ENCODE measurements around the gene SYNPO.

Gene SYNPO, protein sequence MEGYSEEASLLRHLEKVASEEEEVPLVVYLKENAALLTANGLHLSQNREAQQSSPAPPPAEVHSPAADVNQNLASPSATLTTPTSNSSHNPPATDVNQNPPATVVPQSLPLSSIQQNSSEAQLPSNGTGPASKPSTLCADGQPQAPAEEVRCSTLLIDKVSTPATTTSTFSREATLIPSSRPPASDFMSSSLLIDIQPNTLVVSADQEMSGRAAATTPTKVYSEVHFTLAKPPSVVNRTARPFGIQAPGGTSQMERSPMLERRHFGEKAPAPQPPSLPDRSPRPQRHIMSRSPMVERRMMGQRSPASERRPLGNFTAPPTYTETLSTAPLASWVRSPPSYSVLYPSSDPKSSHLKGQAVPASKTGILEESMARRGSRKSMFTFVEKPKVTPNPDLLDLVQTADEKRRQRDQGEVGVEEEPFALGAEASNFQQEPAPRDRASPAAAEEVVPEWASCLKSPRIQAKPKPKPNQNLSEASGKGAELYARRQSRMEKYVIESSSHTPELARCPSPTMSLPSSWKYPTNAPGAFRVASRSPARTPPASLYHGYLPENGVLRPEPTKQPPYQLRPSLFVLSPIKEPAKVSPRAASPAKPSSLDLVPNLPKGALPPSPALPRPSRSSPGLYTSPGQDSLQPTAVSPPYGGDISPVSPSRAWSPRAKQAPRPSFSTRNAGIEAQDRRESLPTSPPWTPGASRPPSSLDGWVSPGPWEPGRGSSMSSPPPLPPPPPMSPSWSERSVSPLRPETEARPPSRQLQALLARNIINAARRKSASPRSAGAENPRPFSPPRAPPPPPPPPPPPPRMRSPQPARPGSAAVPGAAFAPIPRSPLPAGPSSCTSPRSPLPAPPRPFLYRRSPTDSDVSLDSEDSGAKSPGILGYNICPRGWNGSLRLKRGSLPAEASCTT

DNA sequence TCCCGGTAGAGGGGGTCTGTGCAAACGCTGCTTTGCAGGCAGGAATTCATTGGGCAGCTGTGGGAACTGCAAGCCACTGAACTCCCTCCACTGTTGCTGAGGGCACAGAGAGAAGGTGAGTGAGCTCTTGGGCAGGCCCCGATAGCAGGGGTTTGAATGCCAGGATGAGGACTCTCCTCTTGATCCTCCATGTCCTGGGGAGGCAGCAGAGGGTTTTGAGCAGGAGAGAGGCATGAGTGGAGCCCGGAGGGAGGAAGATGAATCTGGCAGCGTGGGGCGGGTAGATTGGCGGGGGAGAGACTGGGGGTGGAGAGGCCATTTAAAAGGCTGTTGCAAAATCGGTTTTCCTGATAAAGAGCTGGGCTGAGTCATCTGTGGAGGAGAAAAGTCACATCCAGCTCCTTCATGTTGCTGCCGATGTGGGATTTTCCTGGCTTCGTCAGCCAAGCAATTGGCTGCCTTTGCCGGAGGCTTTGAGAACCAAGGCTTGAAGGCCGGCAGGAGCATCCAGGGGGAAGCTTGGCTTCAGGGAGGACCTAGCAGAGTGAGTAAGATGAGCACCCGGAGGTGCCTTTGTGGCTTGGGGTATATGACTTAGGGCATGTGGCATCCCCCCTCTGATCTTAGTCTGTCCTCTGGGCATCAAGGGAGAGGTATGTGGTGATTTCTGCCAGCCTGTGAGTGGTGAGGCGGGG lies at the start of gene SYNPO:
SYNPO (plus strand) TSS at position 350 of the 695 bp plus-strand sequence. CDS start 7,616 bp downstream, outside the sequence.
- peak in 1 of 2 donors; percentile 18 for DNase-seq

DNA sequence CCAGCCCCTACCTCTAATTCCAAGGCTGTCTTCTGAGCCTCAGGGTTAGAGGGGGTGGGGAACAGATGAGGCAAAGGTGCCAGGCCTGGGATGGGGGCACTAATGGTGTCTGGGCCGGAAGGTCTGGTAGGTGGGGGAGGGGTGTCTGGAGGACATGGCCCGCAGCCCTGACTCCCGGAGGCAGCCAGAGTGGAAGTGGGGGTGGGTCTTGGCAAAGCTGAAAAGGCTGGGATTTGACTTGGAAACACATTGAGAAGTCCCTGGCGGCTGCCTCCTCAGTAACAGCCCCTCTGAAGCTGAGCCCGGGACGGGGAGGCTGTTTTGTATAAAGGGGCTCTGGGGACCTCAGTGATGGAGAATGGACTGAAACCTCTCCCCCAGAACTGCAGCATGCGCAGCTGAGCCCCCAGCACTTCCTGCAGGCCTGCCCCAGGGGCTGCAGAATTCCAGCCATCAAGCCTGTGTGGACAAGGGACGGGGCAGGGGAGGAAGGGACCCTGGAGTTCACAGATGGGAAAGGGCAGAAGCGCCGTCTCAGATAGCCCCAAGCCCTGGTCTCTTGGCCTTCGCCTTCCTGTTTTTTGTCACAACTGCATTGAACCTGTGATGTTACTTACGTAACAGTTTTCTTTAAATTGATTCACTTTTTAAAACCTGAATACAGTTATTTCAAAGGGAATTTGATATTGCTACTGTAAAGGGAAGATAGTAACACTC lies 49.3 kb upstream of the SYNPO start:
- DNase-seq: no peak

DNA sequence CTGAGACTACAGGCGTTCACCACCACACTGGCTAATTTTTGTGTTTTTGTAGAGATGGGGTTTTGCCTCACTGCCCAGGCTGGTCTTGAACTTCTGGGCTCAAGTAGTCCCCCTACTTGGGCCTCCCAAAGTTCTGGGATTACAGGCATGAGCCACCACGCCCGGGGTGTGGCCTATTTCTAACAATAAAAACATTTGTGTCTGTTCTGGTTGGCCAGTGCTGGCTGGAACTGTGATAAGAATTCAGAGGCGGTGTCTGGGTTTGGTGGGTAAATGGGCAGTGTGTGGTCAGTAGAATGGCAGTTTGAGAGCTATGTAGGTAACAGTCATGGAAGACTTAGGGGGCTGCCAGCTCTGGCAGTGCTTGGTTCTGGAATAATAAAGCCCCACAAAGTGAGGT lies 46.9 kb upstream of the SYNPO start:
- DNase-seq: no peak

DNA sequence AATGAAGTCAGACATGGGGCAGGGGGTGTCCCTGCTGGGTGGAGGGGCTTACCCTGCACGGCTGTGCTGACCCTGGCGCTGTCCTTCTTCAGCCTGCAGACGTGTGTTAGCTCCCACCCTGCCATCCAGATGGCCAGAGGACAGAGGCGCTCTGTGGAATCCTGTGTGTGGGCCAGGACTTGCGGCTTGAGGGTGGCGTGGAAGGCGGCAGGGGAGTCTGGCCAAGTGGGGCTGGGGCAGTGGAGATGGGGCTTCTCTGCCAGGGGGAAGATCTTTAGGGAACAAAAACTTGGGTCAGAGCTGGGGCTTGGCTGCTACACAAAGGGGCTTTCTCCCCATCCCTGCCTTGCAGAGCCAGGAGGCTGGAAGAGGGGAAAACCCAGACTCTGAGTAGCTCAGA lies 46.5 kb upstream of the SYNPO start:
- no peak for DNase-seq

DNA sequence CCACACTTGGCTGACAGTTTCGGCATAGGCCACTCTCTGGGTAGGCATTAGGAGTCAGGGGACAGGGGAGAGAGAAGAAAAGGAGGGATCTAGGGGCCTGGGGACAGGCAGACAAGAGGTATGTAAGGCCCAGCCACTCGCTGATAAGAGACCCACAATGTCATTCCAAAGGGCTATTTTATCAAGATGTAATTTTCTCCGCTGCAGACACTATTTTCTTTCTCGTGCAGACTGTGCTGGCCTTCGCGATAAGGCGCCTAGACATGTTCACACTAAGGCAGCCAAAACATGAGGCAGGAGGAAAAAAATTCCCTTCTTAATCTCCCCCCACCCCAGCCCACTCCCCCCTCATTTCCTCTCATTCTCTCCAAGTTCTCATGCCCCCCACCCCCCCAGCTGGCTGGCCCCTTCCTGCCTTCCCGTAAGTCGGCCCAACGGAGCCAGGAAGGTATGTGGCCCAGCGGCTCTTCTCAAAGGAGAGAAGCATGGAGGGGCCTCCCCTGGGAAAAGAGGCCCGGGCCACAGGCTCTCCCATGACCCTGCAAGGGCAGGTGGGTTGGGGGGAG lies 44.9 kb upstream of the SYNPO start:
- DNase-seq: no peak

DNA sequence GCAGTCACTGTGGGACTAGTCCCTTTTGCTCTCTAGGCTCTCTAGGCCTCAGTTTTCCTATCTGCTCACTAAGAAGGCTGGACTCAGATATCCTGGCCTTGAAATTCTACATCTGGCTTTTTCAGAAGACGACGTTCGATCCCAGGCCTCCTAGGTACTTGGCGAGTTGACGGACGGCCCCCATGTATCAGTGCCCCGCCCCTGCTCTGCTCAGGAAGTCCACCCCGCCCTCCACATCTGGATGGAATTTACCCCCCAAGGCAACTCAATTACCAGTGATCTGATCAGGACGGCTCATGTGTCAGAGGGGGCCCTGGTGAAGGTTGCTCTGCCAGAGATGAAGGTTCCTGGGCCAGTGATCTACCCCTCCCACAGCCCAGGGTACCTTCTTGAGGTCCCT lies 44.1 kb upstream of the SYNPO start:
- no peak for DNase-seq

DNA sequence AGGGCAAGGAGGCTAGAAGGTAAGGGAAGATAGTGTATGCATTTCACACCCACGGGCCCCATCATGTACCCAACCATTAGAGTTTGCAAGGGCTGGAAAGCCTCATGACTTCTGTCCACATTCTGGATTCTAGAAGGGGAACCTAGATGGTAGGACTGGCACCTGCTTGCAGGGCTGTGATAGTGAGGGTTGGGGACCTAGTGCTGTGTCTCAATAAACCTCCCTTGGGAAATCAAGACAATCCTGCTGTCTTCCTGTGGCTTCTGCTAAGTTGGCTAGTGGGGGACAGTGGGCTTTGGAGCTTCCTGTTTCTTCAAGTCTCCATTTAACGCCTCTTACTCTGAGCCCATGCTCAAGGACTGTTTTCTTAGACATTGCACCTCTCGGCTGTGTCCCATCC lies 43.6 kb upstream of the SYNPO start:
- DNase-seq: no peak

DNA sequence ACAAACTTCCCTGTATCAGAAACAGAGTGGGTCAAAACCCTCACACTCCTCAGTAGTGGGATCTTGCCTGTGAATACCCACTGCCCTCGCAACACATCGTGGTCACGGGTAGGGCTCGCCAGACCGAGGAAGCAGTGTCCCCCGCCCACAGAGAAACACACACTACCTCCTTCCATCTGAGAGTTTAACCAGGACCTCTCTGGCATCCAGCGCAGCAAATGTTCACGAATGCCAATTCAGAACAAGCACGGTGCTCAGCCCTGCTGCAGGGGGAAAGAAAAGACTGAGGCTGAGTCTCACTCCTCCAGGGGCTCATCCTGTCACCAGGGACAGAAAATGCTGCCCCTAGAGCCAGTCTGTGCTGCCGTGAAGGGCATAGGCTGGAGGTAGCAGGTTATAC lies 42.5 kb upstream of the SYNPO start:
- no peak for DNase-seq

DNA sequence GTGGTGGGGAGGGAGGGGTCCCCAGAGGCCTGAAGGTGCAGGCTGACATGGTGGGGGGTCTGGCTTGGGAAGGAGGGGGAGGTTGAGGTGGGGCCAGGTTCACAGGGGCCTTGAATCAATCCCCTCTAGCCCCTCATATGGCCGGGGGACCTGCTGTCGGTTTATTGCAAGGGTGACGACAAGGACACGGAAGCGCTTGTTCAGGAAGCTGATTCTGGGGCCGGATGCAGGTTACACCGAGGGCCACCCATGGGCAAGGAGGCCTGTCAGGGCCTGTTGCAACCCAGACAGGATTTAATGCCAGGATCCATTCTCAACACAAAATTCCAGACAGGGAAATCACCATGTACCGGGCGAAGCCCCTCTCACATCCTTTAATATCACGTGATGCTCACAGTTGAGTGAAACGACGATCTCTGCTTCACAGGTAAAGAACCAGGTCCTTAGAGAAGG lies 41.6 kb upstream of the SYNPO start:
- DNase-seq: no peak

DNA sequence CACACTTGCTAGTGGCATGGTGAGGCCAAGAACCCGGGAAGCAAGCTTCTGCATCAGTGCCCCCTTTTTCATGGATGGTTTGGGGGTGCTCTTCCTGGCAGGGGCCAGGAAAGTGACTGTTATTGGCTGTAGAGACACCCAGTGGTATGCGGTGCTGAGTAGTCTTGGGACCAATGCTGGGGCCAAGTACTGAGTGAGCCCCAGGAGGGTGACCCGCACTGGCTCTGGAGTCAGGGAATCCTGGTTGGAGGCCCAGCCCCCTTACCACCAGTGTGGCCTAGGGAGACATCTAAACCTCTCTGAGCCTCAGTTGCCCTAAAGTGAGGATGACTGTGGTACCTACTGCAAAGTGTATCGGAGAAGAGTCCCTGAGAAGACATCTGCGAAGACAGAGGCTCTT lies 41.2 kb upstream of the SYNPO start:
- no peak for DNase-seq

DNA sequence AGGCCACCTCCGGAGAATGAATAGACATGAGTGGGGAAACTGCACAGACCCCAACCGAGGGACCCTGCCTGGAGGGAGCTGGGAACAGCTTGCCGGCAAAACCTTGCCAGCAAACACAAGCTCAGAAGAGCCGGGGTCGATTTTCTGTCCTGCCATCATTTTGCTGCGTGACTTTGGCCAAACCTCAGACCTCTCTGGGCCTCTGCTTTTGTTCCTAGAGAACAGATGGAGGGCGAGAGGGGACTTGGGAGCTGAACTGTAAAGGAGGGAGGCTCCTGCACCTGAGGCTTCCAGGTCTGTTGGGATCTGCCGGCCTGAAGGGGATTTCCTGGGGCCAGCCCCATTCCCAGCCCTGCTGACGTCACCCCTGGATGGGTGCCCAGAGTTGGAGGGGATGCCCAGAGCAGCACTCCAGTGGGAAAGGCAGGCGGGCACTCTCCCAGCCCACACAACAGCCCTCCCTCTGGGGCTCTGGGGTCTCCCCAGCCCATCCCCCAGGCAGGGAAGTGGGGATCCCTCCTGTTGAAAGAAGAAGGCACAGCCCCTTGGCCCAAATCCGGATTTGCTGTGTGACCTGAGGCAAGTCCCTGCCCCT lies 40.4 kb upstream of the SYNPO start:
- no peak for DNase-seq

DNA sequence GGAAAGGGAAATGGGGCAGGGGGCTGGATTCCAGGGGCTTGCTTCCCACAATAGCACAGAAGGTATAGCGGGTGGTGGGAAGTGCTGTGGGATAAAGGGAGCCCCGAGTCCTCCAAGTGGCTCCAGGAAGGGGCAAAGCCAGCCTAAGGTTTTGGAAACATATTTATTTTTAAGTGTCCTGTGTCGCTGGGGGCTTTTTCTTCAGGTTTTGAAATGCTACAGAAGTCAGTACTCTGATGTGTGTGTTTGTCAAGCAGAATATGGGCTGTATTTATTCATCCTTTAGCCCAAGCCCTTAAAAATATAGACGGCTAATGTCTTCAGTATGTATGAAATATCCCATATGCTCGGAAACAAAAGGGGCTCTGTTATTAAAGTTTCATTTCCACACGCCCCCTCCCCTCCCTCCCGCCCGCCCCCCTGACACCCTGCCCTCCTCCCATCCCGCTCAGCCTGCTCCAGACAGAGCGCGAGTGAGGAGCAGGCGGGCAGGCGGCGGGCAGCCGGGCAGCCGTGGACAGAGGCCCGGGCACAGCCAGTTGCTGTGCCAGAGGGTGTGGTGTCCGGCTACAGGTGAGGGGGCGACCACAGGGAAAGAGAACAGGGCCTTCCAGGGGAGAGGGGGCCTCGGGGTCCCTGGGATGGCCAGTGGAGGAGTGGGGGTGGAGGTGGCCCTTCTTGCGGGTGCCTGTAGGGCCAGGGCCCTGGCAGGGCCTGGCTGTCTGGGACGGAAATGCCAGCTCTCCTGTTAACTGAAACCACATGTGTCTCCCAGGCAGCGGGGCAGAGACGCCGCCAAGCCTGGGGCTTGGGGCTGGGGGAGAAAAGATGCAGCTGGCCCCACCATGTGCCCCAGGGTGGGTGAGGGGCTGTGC lies 39.6 kb upstream of the SYNPO start:
- DNase-seq: no peak

DNA sequence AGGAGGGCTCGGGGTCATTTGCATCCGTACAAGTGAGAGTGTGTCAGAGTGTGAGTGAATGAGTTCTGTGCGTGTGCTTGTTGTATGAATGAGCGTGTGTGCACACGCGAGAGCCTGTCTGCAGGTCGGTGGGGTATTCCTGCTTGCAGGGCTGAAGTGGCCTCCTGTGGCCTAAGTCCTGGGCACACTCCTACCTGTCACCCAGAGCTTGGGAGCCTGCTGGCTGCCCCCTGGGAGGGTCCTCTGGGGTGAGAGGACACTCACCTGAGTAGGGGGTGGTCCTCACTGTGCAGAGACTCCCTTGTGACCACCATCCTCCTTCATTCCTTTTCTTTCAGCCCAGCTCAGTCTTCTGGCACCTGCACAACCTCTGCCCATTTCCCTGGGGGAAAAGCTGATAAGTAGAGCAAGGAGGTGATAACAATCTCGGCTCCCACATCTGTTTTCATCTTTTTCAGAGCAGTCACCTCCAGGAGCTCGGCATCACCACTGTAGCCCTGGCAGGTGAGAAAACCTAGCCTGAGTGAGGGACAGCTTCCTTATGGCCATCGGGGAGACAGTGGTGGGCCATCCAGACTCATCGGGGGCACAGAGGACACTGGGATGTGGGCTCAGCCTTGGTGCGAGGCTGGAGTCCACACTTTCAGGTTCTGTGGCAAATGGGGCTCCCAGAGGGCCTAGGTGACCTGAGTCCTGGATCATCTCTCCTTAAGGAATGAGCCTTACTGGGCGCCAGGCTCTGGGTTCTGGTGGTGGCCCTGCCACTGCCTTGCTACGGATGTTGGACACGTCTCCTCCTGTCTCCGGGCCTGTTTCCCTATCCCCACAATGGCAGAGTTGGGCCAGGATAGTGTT lies 38.7 kb upstream of the SYNPO start:
- no peak for DNase-seq

DNA sequence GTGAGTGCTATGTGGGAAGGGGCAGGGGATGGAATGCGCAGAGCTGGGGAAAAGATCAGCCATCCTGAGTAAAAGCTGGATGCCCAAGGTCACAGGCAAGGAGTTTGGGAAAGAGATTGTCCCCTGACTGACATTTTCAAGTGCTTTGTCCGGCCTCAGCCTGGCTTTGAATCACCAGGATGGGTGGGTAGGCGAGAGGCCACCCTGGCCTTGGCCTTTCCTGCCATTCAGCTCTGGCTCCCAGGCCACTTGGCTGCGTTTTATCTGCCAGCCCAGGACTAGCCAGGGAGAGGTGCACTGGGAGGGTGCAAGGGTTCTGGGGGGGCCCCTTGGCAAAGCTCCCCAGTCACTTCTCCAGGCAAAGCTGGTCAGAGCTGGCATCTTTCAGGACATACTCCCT lies 37.4 kb upstream of the SYNPO start:
- DNase-seq: no peak

DNA sequence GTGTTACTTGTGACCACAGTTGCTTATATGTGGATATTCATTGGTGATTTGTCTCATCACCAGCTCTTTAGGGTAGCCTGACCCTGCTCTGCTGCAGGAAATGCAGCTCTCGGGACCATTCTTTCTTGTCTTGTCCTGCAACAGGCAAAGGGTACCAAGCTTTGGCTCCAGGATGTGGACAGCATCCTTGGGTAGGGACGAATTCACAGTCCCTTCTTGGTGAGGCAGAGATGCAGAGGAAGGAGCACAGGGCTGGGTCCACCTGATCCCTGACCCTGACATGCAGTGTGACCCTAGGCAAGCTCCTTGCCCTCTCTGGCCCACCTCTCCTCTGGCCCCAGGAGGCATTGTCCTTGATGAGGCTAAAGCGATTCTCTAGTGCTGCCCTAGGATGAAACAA lies 37.0 kb upstream of the SYNPO start:
- DNase-seq: no peak

DNA sequence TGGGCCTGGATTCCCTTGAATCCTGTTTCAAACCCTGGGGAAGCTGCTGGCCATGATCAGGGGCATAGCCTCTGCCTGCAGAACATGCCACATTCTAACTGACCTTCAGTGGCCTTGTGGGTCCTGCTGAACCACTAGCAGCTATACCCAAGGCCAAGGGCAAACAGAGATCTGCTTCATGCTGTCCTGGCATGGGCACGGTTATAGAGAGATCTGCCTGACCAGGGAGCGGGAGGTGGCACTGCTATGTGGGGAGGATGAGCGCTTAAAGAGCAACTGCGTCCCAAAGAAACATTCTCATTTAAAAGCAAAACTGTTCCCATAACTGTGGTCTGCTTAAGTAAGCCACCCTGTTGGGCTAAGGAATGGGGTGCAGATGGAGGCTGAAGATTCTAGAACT lies 36.5 kb upstream of the SYNPO start:
- DNase-seq: no peak

DNA sequence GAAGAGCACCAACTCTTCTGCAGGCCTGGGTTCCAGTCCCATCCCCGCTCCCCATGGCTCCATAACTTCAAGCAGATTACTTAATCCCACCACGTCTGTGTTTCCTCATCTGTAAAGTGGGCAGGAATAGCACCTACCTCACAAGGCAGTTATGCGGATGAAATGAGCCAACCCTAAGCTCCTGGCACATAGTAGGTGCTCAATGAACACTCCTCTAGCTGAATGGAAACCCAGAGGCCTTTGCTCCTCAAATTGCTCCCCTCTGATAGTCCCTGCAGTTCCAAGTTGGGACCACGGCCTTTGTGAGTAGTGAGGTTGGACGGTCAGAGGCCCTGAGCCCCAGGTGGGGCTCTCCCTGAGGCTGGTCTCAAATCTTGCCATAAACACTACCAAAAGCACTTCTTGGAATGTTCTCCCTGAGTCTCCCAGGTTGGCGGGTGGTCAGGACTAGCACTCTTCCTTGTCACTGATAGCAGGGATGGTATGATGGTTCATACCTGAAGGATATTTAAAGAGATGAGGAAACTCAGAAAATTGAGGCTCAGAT lies 35.5 kb upstream of the SYNPO start:
- DNase-seq: no peak

DNA sequence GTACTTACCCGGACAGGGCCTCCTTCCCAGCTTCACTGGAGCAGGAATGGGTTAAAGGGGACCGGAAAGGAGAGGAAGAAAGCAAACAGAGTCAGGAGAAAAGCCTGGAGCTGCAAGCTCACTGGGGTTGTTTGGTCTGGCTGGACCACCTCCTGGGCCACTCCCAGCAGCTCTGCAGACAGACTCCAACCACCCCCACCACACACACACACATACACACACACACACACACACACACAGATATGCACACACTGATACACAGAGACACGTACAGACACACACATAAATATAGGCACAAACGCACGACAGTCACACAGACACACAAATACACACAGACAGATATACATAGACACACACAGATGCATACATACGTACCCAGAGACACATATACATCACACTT lies 34.9 kb upstream of the SYNPO start:
- no peak for DNase-seq

DNA sequence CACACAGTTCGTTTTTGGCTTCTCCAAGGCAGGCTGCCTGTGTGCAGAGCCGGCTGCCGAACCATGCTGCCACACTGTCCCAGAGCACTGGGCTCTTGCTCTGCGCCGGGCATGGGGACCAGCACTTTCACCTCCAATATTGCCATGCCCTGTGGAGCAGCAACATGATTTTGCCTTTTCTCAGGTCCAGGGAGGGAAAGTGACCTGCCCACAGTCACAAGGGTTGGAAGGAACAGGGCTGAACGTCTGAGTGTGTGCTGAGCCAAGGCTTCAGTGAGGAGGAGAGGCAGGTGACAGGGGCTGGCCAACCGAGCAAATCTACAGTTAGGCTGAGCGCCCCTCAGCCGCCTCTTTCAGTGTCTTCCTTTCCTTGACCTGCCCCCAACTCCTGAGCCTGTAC lies 34.0 kb upstream of the SYNPO start:
- DNase-seq: no peak

DNA sequence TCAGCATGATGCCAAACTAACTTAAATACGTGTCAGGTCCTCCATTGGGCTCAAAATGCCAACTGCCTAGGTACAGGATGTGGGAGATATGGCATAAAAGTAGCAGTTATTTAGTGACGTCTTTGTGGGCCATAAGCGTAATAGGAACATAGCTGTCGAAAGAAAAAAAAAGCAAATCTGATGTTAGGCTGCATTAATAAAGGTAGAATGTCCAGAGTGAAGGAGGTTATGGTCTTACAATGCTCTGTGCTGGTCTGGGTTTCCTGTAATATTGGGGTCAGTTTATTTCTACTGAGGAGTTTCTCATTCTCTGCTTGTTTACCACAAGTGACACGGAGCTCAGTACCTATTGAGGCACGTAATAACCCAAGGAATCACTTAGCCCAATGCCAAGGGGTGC lies 33.4 kb upstream of the SYNPO start:
- DNase-seq: no peak

All from hippocampal formation (tissue), 2 donors.